ENCODE measurements around the gene PPY. TPM values are rescaled to one million over a fixed set of nuclear protein-coding genes. Genes with fewer than 3 reads are reported as not detected.
"Not testable (repeated sequence)": the region's sequence is repeated elsewhere in the genome, so short reads cannot be mapped to it uniquely, and the experiment has no call there.

The PPY gene
- total RNA-seq, 6 donors from 2014 or later, result not detected

DNA sequence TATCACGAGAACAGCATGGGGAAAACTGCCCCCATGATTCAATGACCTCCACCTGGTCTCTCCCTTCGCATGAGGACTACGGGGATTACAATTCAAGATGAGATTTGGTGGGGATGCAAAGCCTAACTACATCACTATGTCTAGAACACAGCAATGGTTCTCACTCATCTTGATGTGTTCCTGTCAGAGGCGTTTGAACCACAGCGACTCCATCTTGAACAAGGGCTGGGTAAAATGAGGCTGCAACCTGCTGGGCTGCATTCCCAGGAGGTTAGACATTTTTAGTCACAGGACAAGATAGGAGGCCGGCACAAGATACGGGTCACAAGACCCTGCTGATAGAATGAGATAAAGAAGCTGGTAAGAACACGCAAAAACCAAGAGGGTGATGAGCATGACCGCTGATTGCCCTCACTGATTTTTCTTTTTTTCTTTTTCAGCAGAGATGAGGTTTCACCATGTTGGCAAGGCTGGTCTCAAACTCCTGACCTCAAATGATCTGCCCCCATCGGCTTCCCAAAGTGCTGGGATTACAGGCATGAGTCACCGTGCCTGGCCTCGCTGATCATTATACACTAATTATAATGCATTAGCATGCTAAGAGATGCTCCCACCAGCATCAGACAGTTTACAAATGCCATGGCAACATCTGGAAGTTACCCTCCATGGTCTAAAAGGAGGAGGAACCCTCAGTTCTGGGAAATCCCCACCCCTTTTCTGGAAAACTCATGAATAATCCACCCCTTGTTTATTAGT is 3.0 kb upstream of the PPY start:
- H3K36me3 ChIP-seq, result no peaks in the 10 kb centered on the region
- DNase-seq, result no peak
- no peak overlapping the region for H3K4me3 ChIP-seq
- TF ChIP-seq, protein P1, sequence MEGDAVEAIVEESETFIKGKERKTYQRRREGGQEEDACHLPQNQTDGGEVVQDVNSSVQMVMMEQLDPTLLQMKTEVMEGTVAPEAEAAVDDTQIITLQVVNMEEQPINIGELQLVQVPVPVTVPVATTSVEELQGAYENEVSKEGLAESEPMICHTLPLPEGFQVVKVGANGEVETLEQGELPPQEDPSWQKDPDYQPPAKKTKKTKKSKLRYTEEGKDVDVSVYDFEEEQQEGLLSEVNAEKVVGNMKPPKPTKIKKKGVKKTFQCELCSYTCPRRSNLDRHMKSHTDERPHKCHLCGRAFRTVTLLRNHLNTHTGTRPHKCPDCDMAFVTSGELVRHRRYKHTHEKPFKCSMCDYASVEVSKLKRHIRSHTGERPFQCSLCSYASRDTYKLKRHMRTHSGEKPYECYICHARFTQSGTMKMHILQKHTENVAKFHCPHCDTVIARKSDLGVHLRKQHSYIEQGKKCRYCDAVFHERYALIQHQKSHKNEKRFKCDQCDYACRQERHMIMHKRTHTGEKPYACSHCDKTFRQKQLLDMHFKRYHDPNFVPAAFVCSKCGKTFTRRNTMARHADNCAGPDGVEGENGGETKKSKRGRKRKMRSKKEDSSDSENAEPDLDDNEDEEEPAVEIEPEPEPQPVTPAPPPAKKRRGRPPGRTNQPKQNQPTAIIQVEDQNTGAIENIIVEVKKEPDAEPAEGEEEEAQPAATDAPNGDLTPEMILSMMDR (IDR thresholded peaks at IDR 0.05), result no peak
- TF ChIP-seq POLR2AphosphoS5 (IDR thresholded peaks at IDR 0.05) (no peak), EP300 (IDR thresholded peaks at IDR 0.05) (no peak), POLR2A (IDR thresholded peaks at IDR 0.05) (no peak)
- no peaks in the 10 kb centered on the region for H3K9me3 ChIP-seq
- H3K27ac ChIP-seq, result no peak overlapping the region
- no peak for ATAC-seq (ENCODE audit: low FRiP score in 2 of 2)
- H3K4me1 ChIP-seq, result peaks cover 0 to 11% (median 0%) of the 10 kb centered on the region in 4 donors
- 81 to 83% methylated on average over 12 of the region's 12 CpGs for WGBS, 2 donors
- no peaks in the 10 kb centered on the region for H3K27me3 ChIP-seq

GRCh38 chr17:43940630-43941029 is 1.6 kb downstream of the PPY start:
- Histone ChIP-seq H3K36me3 (no peaks in the 10 kb centered on the region), H3K27me3 (peaks cover 0 to 13% (median 2%) of the 10 kb centered on the region in 4 donors), H3K4me3 (no peak overlapping the region), H3K9me3 (no peaks in the 10 kb centered on the region), H3K4me1 (peaks cover 5 to 19% (median 9%) of the 10 kb centered on the region in 4 donors), H3K27ac (no peak overlapping the region)
- TF ChIP-seq, protein P1 (IDR thresholded peaks at IDR 0.05), result peak in 3 of 6 experiments; percentile 13 to 35 (median 24)
- TF ChIP-seq POLR2AphosphoS5 (IDR thresholded peaks at IDR 0.05), result no peak
- TF ChIP-seq POLR2A (IDR thresholded peaks at IDR 0.05), result no peak
- no peak for TF ChIP-seq EP300 (IDR thresholded peaks at IDR 0.05)
- ATAC-seq (ENCODE audit: low FRiP score in 2 of 2) (no peak), DNase-seq (no peak)
- 67% methylated on average over 6 to 7 of the region's 7 CpGs for WGBS, 2 donors

DNA sequence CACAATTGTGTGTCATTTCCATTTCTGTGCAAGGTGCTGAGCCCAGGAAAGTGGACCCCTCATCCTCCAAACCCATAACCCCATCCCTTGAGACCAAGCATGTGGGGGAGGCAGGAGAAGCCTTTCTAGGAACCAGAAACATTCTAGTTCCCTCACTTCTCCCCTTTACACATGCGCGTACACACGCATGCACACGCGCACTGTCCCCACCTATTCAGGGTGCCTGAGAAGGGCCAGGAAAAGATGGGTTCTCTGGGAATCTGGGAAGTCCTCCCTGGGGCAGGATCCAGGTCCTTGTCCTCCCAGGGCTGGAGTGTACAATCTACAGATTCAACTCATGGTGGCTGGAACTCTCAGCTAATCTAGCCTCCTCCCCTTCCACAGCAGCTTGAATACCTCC is 2.4 kb downstream of the PPY start:
- TF ChIP-seq, protein P1 (IDR thresholded peaks at IDR 0.05), result no peak
- TF ChIP-seq EP300 (IDR thresholded peaks at IDR 0.05) (no peak), POLR2A (IDR thresholded peaks at IDR 0.05) (no peak), POLR2AphosphoS5 (IDR thresholded peaks at IDR 0.05) (no peak)
- 96 to 100% methylated on average over 5 of the region's 5 CpGs for WGBS, 2 donors
- Histone ChIP-seq H3K27me3 (peaks cover 0 to 13% (median 2%) of the 10 kb centered on the region in 4 donors), H3K4me3 (no peak overlapping the region), H3K36me3 (no peaks in the 10 kb centered on the region), H3K4me1 (peaks cover 5 to 19% (median 9%) of the 10 kb centered on the region in 4 donors), H3K9me3 (no peaks in the 10 kb centered on the region), H3K27ac (no peak overlapping the region)
- DNase-seq, result no peak
- ATAC-seq (ENCODE audit: low FRiP score in 2 of 2), result no peak

DNA sequence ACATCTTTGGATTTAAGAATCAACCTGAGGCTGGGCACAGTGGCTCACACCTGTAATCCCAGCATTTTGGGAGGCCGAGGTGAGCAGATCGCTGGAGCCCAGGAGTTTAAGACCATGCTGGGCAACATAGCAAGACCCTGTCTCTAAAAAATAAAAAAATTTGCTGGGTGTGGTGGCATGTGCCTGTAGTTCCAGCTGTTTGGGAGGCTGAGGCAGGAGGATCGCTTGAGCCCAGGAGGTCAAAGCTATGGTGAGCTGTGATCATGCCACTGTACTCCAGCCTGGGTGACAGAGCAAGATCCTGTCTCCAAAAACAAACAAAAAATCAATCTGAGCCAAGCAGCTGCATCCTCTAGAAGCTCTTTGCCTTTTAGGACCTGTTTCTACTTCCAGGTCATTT is 2.8 kb downstream of the PPY start:
- 93 to 96% methylated on average over 3 of the region's 3 CpGs for whole genome bisulfite sequencing, 2 donors
- not testable (repeated sequence) for H3K27ac ChIP-seq; H3K36me3 ChIP-seq; DNase-seq; ATAC-seq (ENCODE audit: low FRiP score in 2 of 2); H3K9me3 ChIP-seq; H3K4me3 ChIP-seq
- Histone ChIP-seq H3K27me3 (peaks cover 0 to 13% (median 2%) of the 10 kb centered on the region in 4 donors), H3K4me1 (peaks cover 5 to 19% (median 9%) of the 10 kb centered on the region in 4 donors)

DNA sequence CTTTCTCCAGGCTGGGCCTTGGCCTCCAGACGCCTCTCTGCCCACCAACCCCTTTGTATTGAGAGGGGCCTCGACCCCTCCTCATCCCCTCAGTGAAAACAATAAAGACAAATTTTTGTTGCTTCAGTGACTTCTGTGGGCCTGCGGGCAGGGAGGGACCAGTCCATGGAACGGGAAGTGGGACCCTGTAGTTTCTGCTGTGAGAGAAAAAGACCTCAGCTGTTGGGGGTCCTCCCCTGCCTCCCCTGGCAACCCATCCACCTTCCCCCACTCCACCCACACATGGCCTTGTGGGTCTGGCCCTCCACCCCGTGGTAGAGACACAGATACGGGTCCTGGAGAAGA is 3.5 kb downstream of the PPY start:
- DNase-seq, result no peak
- no peaks in the 10 kb centered on the region for H3K9me3 ChIP-seq
- H3K4me1 ChIP-seq, result peaks cover 5 to 12% (median 9%) of the 10 kb centered on the region in 4 donors
- 78 to 79% methylated on average over 3 to 6 of the region's 6 CpGs for WGBS, 2 donors
- no peaks in the 10 kb centered on the region for H3K36me3 ChIP-seq
- peaks cover 0 to 13% (median 2%) of the 10 kb centered on the region in 4 donors for H3K27me3 ChIP-seq
- no peak overlapping the region for H3K4me3 ChIP-seq
- H3K27ac ChIP-seq, result no peak overlapping the region
- no peak for ATAC-seq (ENCODE audit: low FRiP score in 2 of 2)
- no peak for TF ChIP-seq POLR2A (IDR thresholded peaks at IDR 0.05)
- TF ChIP-seq POLR2AphosphoS5 (IDR thresholded peaks at IDR 0.05), result no peak
- TF ChIP-seq, protein P1 (IDR thresholded peaks at IDR 0.05), result no peak
- TF ChIP-seq EP300 (IDR thresholded peaks at IDR 0.05), result no peak
